Measurements from ENCODE around the gene PAH. TPM values are rescaled to one million over a fixed set of nuclear protein-coding genes. Genes with fewer than 3 reads are reported as not detected.

The PAH gene
- polyA plus RNA-seq, 3 donors from 2014 or later: not detected

DNA sequence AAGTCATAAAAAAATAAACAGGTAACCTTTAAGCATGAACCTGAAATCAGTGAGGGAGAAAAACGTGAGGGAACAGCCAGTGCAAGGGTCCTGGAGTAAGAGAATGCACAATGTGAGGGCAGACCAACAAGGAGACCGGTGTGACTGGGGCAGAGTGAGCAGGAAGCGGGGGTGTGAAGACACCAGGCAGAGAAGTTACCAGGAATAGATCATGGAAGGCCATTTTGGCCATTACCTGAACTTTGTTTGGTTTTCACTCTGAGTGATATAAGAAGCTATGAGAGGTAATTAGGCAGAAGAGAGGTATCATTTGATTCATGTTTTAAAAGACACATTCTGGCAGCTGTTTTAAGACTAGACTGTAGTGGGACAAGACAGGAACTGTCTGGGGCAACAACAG lies 15.0 kb downstream of the PAH start:
- DNase-seq: no peak
- Mint-ChIP-seq H3K4me3 (no peak overlapping the region), H3K4me1 (no peaks in the 10 kb centered on the region), H3K36me3 (no peaks in the 10 kb centered on the region), H3K9me3 (peaks cover 0 to 8% (median 0%) of the 10 kb centered on the region in 6 donors), H3K27me3 (ENCODE audit: low read depth in 3 of 3) (peaks cover 1 to 5% (median 4%) of the 10 kb centered on the region in 3 donors), H3K27ac (no peak overlapping the region)

DNA sequence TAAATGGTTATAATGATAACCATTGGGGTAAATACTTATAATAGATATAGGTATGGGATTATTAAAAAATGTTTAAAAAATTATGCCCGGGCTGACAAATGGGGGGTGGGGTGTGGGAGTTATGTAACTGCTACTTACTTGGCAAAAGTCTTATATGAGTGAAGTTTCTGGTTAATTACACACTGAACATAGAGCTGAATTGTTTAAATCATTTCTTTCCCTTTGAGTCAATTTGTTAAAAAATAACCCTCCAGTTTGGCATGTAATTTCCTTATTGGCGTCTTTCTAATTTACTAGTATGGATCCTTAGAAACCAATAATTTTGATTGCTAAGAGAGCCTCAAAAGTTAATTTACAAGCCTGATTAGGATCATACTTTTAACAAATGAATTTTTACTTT lies 16.7 kb downstream of the PAH start:
- no peaks in the 10 kb centered on the region for H3K36me3 Mint-ChIP-seq
- peaks cover 0 to 8% (median 0%) of the 10 kb centered on the region in 6 donors for H3K9me3 Mint-ChIP-seq
- no peak overlapping the region for H3K4me3 Mint-ChIP-seq
- no peak overlapping the region for H3K27ac Mint-ChIP-seq
- no peaks in the 10 kb centered on the region for H3K4me1 Mint-ChIP-seq
- DNase-seq: no peak
- H3K27me3 Mint-ChIP-seq (ENCODE audit: low read depth in 3 of 3): peaks cover 1 to 5% (median 4%) of the 10 kb centered on the region in 3 donors

DNA sequence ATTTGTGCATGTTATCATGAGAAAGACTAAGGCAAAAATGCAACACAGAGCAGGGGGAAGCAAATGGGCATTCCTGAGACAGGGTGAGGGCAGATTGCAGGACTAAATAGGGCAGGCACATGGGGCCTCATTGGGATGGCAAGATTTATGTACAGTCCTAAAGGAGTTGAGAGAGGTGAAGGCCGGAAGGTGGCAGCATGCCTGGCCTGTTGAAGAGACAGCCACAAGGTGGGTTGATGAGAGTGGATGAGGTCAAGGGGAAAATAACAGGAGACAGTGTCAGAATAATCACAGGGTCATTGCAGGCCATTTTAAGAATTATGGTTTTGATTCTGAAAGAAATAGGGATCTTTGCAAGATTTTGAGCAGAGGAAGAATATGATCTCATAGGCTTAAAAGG lies 21.0 kb downstream of the PAH start:
- H3K4me1 Mint-ChIP-seq: no peaks in the 10 kb centered on the region
- peaks cover 0 to 4% (median 3%) of the 10 kb centered on the region in 3 donors for H3K27me3 Mint-ChIP-seq (ENCODE audit: low read depth in 3 of 3)
- DNase-seq: no peak
- no peak overlapping the region for H3K27ac Mint-ChIP-seq
- peaks cover 0 to 8% (median 0%) of the 10 kb centered on the region in 6 donors for H3K9me3 Mint-ChIP-seq
- H3K36me3 Mint-ChIP-seq: no peaks in the 10 kb centered on the region
- no peak overlapping the region for H3K4me3 Mint-ChIP-seq

DNA sequence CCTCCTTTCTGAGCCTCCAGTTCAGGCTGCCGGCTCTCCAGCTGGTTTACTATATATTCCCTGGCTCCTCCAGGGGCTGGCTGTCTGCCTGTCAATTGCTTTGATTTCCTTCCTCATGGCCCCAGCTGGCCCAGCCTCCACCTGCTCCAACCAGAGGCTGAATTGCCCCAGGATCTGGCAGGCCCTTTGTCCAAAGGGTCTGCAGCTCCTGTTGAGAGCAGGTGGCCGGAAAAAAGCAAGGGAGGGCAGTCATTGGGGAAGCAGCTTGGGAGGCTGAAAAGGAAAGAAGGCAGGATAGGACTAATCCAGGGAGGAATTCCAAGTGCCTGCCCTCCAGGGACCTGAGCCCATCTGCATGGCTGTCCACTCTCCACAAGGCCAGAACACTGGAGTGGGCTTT lies 25.3 kb downstream of the PAH start:
- DNase-seq: no peak
- Mint-ChIP-seq H3K4me1 (no peaks in the 10 kb centered on the region), H3K27me3 (ENCODE audit: low read depth in 3 of 3) (peaks cover 0 to 5% (median 3%) of the 10 kb centered on the region in 3 donors), H3K4me3 (no peak overlapping the region), H3K27ac (no peak overlapping the region), H3K36me3 (no peaks in the 10 kb centered on the region), H3K9me3 (peaks cover 0 to 5% (median 0%) of the 10 kb centered on the region in 6 donors)

GRCh38 chr12:102888511-102888910 lies 28.5 kb downstream of the PAH start:
- Mint-ChIP-seq H3K36me3 (no peaks in the 10 kb centered on the region), H3K27ac (no peak overlapping the region), H3K4me1 (no peaks in the 10 kb centered on the region), H3K9me3 (peaks cover 0 to 2% (median 0%) of the 10 kb centered on the region in 6 donors), H3K27me3 (ENCODE audit: low read depth in 3 of 3) (peaks cover 0 to 8% (median 1%) of the 10 kb centered on the region in 3 donors), H3K4me3 (no peak overlapping the region)
- DNase-seq: no peak

- DNase-seq: no peak
- Mint-ChIP-seq H3K27ac (no peak overlapping the region), H3K36me3 (no peaks in the 10 kb centered on the region), H3K4me3 (no peak overlapping the region), H3K4me1 (no peaks in the 10 kb centered on the region), H3K27me3 (ENCODE audit: low read depth in 3 of 3) (peaks cover 0 to 8% (median 1%) of the 10 kb centered on the region in 3 donors), H3K9me3 (peaks cover 0 to 2% (median 0%) of the 10 kb centered on the region in 6 donors)
These were observed 31.8 kb downstream of the PAH start for GRCh38 chr12:102885043-102885932.

- Mint-ChIP-seq H3K4me1 (no peaks in the 10 kb centered on the region), H3K9me3 (peaks cover 0 to 2% (median 0%) of the 10 kb centered on the region in 6 donors), H3K27me3 (ENCODE audit: low read depth in 3 of 3) (peaks cover 0 to 5% (median 1%) of the 10 kb centered on the region in 3 donors), H3K27ac (no peak overlapping the region), H3K36me3 (no peaks in the 10 kb centered on the region), H3K4me3 (no peak overlapping the region)
- no peak for DNase-seq
These were observed 33.7 kb downstream of the PAH start for GRCh38 chr12:102883204-102883799.

DNA sequence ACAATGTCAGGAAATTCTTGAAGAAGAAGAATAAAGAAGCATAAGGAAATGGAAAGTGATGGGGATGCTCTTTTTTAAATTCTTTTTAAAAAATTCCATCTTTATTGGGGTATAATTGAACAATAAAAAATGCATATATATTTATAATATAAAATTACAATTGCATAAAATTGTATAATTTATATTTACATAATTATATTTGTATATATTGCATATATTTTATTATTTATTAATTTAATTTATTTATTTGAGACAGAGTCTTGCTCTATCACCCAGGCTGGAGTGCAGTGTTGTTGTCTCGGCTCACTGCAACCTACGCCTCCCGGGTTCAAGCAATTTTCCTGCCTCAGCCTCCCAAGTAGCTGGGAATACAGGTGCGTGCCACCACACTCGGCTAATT lies 36.3 kb downstream of the PAH start:
- Mint-ChIP-seq H3K9me3 (peaks cover 0 to 2% (median 0%) of the 10 kb centered on the region in 6 donors), H3K27me3 (ENCODE audit: low read depth in 3 of 3) (peaks cover 0 to 7% (median 1%) of the 10 kb centered on the region in 3 donors), H3K36me3 (no peaks in the 10 kb centered on the region), H3K27ac (no peak overlapping the region), H3K4me1 (no peaks in the 10 kb centered on the region), H3K4me3 (no peak overlapping the region)
- no peak for DNase-seq

DNA sequence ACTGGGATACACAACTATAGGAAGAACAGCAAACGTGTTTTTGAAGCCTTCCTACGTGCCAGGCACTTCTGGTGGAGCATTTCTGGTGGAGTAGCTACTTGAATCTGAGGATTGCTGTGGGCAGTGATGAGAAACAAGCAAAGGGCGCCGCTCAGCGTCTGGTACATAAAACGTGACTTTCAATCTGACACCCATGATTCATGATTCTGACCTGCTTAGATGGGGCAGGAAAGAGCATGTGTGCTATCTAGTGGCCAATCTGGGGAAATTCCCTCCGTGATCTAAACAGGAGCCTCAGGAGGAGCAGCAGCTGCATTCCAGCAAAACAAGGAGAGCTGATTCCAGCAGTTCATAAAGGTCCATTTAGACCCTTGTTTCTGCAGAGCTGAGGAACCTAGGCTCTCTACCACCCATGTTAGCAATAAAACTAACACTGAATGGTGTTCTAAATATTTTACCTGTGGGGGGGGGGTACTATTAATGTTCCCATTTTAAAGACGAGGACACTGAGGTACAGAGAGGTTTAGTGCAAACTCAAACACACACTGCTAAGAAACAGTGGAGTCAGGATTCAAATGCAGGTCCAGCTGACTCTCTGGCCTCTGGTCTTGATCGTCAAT lies 37.8 kb downstream of the PAH start:
- DNase-seq: no peak
- no peak overlapping the region for H3K27ac Mint-ChIP-seq
- H3K36me3 Mint-ChIP-seq: no peaks in the 10 kb centered on the region
- H3K4me1 Mint-ChIP-seq: no peaks in the 10 kb centered on the region
- H3K27me3 Mint-ChIP-seq (ENCODE audit: low read depth in 3 of 3): peaks cover 0 to 6% (median 1%) of the 10 kb centered on the region in 3 donors
- H3K9me3 Mint-ChIP-seq: peaks cover 0 to 2% (median 0%) of the 10 kb centered on the region in 6 donors
- H3K4me3 Mint-ChIP-seq: no peak overlapping the region

DNA sequence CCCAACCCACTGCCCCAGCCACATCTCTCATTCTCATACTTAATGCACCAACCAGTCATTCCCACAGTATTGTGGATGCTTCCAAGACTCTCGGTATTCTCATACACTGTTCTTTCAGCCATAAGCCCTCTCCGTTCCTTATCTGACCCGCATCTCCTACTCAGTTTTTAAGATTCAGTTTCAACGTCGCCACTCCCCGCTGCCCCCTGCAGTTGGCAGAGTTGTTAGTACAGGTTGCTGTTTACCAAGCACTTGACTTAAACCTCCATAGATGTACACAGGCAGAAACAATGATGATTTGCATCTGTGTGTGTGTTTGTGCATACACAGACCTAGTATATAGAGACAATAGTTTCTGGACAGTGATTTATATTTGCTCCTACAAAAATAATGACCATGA lies 40.2 kb downstream of the PAH start:
- H3K4me1 Mint-ChIP-seq: no peaks in the 10 kb centered on the region
- H3K9me3 Mint-ChIP-seq: peaks cover 0 to 2% (median 0%) of the 10 kb centered on the region in 6 donors
- H3K4me3 Mint-ChIP-seq: no peak overlapping the region
- no peaks in the 10 kb centered on the region for H3K36me3 Mint-ChIP-seq
- DNase-seq: no peak
- peaks cover 0 to 4% (median 0%) of the 10 kb centered on the region in 3 donors for H3K27me3 Mint-ChIP-seq (ENCODE audit: low read depth in 3 of 3)
- no peak overlapping the region for H3K27ac Mint-ChIP-seq

DNA sequence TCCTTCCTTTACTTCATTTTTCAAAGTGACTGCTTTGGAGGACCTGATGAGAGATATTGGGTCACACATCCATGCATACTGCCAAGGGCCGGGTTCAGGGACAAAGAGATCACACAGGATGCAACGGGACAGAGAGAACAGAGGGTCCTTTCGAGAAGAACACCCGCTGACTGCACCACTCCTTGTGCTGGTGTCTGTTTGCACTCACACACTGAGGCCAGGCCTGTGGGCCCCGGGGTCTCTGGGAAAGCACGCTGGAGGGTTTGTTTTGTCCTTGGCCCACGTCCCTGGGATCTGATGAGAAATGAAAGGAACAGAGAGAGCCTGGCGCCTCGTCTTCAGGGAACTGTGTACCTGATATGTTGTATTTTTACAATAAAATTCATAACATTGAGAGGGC lies 42.2 kb downstream of the PAH start:
- no peak for DNase-seq
- Mint-ChIP-seq H3K4me3 (no peak overlapping the region), H3K27me3 (ENCODE audit: low read depth in 3 of 3) (peaks cover 0 to 4% (median 1%) of the 10 kb centered on the region in 3 donors), H3K36me3 (no peaks in the 10 kb centered on the region), H3K27ac (no peak overlapping the region), H3K4me1 (no peaks in the 10 kb centered on the region), H3K9me3 (peaks cover 0 to 2% (median 0%) of the 10 kb centered on the region in 6 donors)

DNA sequence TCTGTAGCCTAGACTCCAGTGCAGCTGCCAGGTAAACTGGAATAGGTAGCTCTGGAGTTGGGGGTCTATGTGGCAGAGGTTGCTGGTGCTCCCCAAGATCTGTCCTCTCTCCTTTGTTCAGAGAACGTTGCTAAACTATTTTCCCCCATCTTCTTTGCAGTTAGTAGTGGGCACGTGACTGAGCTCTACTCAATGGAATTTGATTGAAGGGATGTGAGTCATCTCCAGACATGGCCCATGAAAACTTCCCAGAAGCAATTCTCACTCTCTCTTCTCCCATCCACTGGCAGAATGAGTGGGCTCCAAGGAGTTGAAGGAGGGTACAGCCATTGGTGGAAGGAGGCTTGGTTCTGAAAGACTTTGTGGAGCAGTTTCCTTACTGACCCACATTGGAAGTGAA lies 44.0 kb downstream of the PAH start:
- Mint-ChIP-seq H3K27ac (no peak overlapping the region), H3K36me3 (no peaks in the 10 kb centered on the region), H3K4me3 (no peak overlapping the region), H3K9me3 (peaks cover 0 to 2% (median 0%) of the 10 kb centered on the region in 6 donors), H3K4me1 (no peaks in the 10 kb centered on the region), H3K27me3 (ENCODE audit: low read depth in 3 of 3) (peaks cover 0 to 1% (median under 1%) of the 10 kb centered on the region in 3 donors)
- no peak for DNase-seq

- Mint-ChIP-seq H3K4me3 (no peak overlapping the region), H3K27me3 (ENCODE audit: low read depth in 3 of 3) (peaks cover 0 to 2% (median 1%) of the 10 kb centered on the region in 3 donors), H3K36me3 (no peaks in the 10 kb centered on the region), H3K4me1 (no peaks in the 10 kb centered on the region), H3K9me3 (peaks cover 0 to 2% (median 0%) of the 10 kb centered on the region in 6 donors), H3K27ac (no peak overlapping the region)
- no peak for DNase-seq
These were observed 46.0 kb downstream of the PAH start for GRCh38 chr12:102871014-102871413.

- H3K27me3 Mint-ChIP-seq (ENCODE audit: low read depth in 3 of 3): peaks cover 0 to 2% (median 1%) of the 10 kb centered on the region in 3 donors
- no peaks in the 10 kb centered on the region for H3K4me1 Mint-ChIP-seq
- H3K36me3 Mint-ChIP-seq: no peaks in the 10 kb centered on the region
- no peak overlapping the region for H3K4me3 Mint-ChIP-seq
- no peak overlapping the region for H3K27ac Mint-ChIP-seq
- H3K9me3 Mint-ChIP-seq: peaks cover 0 to 2% (median 0%) of the 10 kb centered on the region in 6 donors
- no peak for DNase-seq
These were observed 47.5 kb downstream of the PAH start for GRCh38 chr12:102869571-102869970.

Data from immature natural killer cell (primary cell).